ENCODE results near the gene ABO. TPM values are rescaled to one million over a fixed set of nuclear protein-coding genes. Genes with fewer than 3 reads are reported as not detected.
A peak's percentile ranks its signal among the peaks of the same experiment; 100 is the strongest.
"Not testable (repeated sequence)": the region's sequence is repeated elsewhere in the genome, so short reads cannot be mapped to it uniquely, and the experiment has no call there.

Gene ABO
- total RNA-seq, 4 donors from 2014 or later, result 2.6 to 17.9 (median 7.9) TPM

- TF ChIP-seq EP300 (IDR thresholded peaks at IDR 0.05) (no peak), POLR2A (IDR thresholded peaks at IDR 0.05) (no peak), POLR2AphosphoS5 (IDR thresholded peaks at IDR 0.05) (no peak)
- TF ChIP-seq, protein P1, sequence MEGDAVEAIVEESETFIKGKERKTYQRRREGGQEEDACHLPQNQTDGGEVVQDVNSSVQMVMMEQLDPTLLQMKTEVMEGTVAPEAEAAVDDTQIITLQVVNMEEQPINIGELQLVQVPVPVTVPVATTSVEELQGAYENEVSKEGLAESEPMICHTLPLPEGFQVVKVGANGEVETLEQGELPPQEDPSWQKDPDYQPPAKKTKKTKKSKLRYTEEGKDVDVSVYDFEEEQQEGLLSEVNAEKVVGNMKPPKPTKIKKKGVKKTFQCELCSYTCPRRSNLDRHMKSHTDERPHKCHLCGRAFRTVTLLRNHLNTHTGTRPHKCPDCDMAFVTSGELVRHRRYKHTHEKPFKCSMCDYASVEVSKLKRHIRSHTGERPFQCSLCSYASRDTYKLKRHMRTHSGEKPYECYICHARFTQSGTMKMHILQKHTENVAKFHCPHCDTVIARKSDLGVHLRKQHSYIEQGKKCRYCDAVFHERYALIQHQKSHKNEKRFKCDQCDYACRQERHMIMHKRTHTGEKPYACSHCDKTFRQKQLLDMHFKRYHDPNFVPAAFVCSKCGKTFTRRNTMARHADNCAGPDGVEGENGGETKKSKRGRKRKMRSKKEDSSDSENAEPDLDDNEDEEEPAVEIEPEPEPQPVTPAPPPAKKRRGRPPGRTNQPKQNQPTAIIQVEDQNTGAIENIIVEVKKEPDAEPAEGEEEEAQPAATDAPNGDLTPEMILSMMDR (IDR thresholded peaks at IDR 0.05), result no peak
- H3K9me3 ChIP-seq, result no peaks in the 10 kb centered on the region
- H3K36me3 ChIP-seq, result no peaks in the 10 kb centered on the region
- no peak for DNase-seq (ENCODE audit: low spot score in 2 of 2)
- no peaks in the 10 kb centered on the region for H3K4me1 ChIP-seq
- peaks cover 7% of the 10 kb centered on the region for H3K27me3 ChIP-seq
- no peak overlapping the region for H3K27ac ChIP-seq
- no peak overlapping the region for H3K4me3 ChIP-seq
- WGBS, result 84% methylated on average over 5 of the region's 5 CpGs
Observed at GRCh38 chr9:133230093-133230492, 44.9 kb downstream of the ABO start.

DNA sequence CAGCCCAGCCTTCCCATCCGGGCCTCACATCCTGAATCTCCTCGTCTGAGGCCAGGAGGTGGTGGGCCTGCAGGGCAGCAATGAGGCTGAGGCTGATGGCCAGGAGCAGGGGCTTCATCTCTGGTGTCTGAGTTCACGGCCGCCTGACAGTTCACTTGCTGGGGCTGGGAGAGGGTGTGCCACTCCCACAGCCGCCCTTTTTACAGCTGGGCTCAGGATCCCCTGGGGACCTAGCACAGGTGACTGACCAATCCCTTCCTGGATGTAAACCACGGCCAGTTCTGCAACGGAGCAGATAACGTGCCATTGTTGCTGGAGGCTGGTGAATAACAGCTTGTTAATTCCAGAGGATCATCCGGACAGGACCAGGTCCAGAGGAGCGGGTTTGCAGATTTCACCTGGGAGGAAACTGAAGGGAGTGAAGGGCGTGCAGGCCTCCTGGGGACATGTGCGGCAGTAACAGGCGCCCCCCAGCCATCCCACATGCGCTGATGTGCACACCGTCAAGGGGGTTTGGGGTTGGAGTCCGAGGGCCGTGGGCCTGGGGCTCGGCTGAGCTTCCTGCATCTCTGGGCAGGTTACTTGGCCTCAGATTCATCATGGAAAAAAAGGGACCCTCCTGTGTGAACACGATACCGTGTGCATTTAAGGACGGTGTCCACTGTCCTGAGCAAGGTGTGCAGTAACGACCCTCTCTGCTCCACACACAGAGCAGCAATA, 46.4 kb downstream of the ABO start:
- H3K4me1 ChIP-seq; H3K27me3 ChIP-seq; H3K4me3 ChIP-seq; H3K9me3 ChIP-seq; H3K36me3 ChIP-seq; H3K27ac ChIP-seq; DNase-seq (ENCODE audit: low spot score in 2 of 2): not testable (repeated sequence)
- 84% methylated on average over 16 of the region's 22 CpGs for WGBS

GRCh38 chr9:133227996-133228395, 47.0 kb downstream of the ABO start:
- no CpG with 5 or more reads among the region's 8 CpGs for WGBS
- H3K9me3 ChIP-seq, H3K36me3 ChIP-seq, H3K27ac ChIP-seq, H3K4me3 ChIP-seq, H3K27me3 ChIP-seq, H3K4me1 ChIP-seq: not testable (repeated sequence)
- DNase-seq (ENCODE audit: low spot score in 2 of 2), result peak in 1 of 2 donors; percentile 70

DNA sequence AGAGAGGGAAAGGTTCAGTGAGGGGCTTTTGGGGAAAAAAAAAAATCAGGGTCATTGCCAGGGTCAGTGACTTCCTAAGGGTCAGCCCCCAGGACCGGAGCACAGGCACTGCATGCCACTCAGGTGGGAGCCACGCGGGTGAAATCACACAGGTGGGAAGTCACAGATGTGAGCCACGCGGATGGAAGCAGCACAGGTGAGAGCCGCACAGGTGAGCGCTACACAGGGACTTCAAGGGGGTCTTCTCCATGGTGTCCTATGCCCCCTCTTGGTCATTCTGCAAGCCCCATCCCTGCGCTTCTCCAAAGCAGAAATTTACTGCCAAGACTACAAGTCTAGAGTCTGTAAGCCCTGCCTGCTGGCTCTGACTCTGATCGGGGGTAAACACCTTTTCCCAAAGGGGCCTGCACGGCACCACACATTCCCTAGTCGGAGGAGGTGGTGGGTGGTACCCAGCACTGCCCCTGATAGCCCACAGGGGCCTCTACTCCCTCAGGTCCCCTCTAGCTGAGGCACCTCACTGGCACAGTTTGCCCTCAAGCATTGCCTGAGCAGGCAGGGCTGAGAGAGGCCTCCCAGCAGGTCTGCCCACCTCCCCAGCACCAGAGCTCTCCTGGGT, 47.6 kb downstream of the ABO start:
- Histone ChIP-seq H3K27me3 (peaks cover 9% of the 10 kb centered on the region), H3K36me3 (no peaks in the 10 kb centered on the region), H3K27ac (no peak overlapping the region), H3K9me3 (no peaks in the 10 kb centered on the region), H3K4me1 (no peaks in the 10 kb centered on the region), H3K4me3 (no peak overlapping the region)
- 96% methylated on average over 11 of the region's 11 CpGs for WGBS
- no peak for DNase-seq (ENCODE audit: low spot score in 2 of 2)
- TF ChIP-seq, protein P1 (IDR thresholded peaks at IDR 0.05), result no peak
- TF ChIP-seq POLR2AphosphoS5 (IDR thresholded peaks at IDR 0.05) (no peak), POLR2A (IDR thresholded peaks at IDR 0.05) (no peak), EP300 (IDR thresholded peaks at IDR 0.05) (no peak)

- peak in 1 of 2 donors; percentile 74 for DNase-seq (ENCODE audit: low spot score in 2 of 2)
- TF ChIP-seq POLR2AphosphoS5 (IDR thresholded peaks at IDR 0.05), result no peak
- no peak for TF ChIP-seq EP300 (IDR thresholded peaks at IDR 0.05)
- TF ChIP-seq POLR2A (IDR thresholded peaks at IDR 0.05), result no peak
- TF ChIP-seq, protein P1 (IDR thresholded peaks at IDR 0.05), result no peak
- no peak overlapping the region for H3K4me3 ChIP-seq
- no peak overlapping the region for H3K27ac ChIP-seq
- H3K36me3 ChIP-seq, result no peaks in the 10 kb centered on the region
- H3K9me3 ChIP-seq, result no peaks in the 10 kb centered on the region
- H3K4me1 ChIP-seq, result no peaks in the 10 kb centered on the region
- WGBS, result 73% methylated on average over 23 of the region's 25 CpGs
- peaks cover 9% of the 10 kb centered on the region for H3K27me3 ChIP-seq
Observed at GRCh38 chr9:133226219-133227171, 48.5 kb downstream of the ABO start.

All from suprapubic skin (tissue), 4 donors.